ENCODE results near the gene RDX.
"Not testable (repeated sequence)": the region's sequence is repeated elsewhere in the genome, so short reads cannot be mapped to it uniquely, and the experiment has no call there.

RDX gene

GRCh38 chr11:110196884-110197420 lies 99.5 kb downstream of the RDX start:
- DNase-seq: no peak

DNA sequence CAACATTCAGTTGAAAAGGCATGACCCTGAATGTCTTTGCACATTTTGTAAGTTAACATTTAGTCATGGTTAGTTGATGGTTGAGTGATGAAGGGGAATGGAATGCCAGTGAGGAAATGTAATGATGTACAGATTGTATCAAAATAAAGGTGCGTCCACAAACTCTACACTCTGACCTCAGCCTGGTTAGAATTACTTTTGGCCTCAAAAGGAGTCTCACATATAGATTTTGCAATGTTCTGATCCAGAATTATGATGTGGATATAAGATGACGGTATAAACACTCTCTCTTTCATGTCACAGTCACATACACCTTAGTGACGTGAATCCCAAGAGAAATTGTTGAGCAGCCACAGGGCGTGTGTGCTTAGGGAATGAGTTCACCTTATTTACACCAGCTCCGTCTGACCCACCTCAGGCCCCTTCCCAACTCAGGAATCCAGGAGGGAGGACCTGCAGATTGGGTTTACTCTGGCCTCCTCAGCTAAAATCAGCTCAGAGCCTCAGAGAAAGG lies 100.1 kb downstream of the RDX start:
- no peak for DNase-seq

DNA sequence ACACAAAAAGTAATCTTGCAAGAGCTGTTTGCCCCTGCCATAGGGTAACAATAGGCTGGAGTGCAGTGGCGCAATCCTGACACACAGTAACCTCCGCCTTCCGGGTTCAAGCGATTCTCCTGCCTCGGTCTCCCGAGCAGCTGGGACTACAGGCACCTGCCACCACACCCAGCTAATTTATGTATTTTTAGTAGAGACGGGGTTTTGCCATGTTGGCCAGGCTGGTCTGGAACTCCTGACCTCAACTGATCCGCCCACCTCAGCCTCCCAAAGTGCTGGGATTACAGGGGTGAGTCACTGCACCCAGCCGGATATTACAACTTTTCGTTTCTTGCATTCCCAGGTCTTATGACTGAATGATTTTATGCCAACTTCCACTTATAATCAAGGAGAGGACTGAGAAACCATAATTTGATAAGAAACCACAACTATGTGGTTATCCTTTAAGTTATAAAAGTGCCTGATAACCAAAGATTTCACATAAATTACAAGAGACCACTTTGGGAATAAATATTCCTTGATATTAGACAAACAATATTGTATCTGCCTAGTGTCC lies 102.1 kb downstream of the RDX start:
- DNase-seq: not testable (repeated sequence)

DNA sequence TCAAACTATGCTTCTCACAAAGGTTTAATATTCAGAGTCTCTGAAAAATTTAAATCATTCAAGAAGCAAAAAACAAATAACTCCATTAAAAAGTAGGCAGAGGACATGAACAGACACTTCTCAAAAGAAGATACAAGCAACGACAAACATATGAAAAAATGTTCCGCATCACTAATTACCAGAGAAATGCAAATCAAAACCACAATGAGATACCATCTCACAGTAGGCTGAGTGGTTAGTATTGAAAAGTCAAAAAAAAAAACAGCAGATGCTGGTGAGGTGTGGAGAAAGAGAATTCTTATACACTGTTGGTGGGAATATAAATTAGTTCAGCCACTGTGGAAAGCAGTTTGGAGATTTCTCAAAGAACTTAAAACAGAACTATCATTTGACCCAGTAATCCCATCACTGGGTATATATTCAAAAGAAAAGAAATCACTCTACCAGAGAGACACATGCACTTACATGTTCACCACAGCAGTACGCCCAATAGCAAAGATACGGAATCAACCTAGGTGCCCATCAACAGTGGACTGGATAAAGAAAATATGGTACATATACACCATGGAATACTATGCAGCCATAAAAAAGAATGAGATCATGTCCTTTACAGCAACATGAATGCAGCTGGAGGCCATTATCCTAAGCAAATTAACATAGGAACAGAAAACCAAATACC lies 103.7 kb downstream of the RDX start:
- peak; percentile 99 for DNase-seq

GRCh38 chr11:110190885-110191284 lies 105.5 kb downstream of the RDX start:
- no peak for DNase-seq

GRCh38 chr11:110187731-110188130 lies 108.7 kb downstream of the RDX start:
- no peak for DNase-seq

GRCh38 chr11:110186867-110187266 lies 109.5 kb downstream of the RDX start:
- DNase-seq: no peak

- no peak for DNase-seq
Observed at GRCh38 chr11:110186456-110186855, 110.0 kb downstream of the RDX start.

GRCh38 chr11:110185599-110185998 lies 110.8 kb downstream of the RDX start:
- DNase-seq: no peak

DNA sequence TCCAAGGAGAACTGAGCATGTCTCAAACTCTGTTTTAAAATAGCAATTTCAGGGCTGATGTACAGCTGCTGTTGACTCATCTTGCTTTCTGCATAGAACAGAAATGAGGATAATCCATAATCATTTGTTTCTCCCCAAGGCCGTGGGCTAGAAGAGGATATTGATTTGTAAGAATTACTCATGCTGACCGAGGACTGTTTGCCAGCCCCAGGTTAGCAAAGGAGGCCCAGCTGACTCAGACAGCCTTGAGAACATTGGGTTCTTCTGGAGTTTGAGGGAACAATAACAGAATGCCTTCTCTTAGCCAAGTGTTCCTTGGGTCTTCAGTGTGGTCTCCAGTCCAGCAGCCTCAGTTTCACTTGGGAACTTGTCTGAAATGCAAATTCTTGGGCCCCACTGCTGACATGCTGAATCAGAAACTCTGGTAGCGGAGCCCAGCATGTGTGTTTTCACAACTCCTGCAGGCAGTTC lies 111.3 kb downstream of the RDX start:
- no peak for DNase-seq

- no peak for DNase-seq
Observed at GRCh38 chr11:110184456-110184855, 112.0 kb downstream of the RDX start.

DNA sequence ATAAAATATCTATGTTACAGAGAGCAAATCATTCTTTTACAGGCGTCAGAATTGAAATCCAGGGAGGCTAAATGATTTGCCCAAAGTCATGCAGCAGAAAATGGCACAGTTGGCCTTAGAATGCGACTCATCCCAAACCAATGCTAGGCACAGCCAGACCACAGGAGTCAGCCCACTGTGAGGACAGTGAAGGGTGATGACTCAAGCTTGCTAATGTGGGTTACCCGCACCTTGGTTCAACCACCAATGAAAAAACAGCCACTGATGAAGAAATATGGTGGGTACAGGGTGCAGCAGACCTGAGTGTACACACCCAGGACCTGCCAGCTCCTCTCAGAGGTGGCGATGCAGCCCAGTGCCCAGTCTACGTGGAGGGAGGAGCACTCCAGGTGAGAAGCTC lies 113.5 kb downstream of the RDX start:
- DNase-seq: no peak

GRCh38 chr11:110179064-110179463 lies 117.3 kb downstream of the RDX start:
- DNase-seq: no peak

DNA sequence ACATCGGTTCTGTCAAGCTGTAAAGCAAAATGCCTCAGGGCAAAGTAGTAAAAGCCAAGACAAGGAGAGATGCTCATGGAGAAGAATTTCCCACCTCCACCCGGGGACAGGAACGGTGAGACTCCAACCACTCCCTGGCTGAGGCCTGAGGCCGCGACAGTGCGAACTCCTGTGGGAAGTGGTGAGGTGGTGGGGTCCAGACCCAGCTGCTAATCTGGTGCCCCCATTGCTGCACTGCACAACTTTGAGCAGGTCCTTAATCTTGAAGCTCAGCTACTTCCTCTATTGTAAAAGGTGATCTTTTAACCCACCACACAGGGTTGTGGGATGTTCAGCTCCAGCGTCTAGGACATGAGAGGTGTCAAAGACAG lies 119.3 kb downstream of the RDX start:
- no peak for DNase-seq

- DNase-seq: no peak
Observed at GRCh38 chr11:110176366-110177085, 119.9 kb downstream of the RDX start.

DNA sequence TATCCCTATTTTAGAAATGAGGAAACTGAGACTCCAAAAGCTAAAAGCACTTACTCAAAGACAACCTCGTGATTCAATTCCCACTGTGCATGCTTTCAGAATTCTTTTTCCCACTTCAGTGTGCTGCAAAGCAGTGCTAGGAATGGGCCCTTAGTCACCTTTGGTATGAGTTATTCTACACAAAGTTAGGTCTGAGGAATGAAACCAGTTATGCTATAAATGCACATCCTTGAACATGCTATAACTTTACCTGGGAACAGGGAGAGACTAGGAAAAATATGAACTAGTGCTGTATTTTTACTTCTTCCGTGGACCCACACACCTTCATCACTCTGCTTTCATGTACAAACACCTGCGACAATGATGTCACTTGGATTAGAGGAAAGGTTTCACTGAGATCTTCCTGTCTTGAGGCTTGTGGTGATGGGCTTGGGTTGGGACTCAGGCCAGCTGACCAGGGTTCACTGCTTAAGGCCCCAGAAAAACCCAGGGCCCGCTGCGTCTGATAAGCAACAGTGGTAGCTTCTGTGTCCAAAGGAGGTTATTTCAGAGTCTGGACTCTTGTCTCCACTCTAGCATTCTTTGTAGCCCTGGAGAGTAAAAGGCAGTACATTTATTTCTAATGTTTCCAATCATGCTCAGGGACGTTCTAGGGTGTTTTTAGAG lies 121.6 kb downstream of the RDX start:
- DNase-seq: no peak

GRCh38 chr11:110173811-110174644 lies 122.4 kb downstream of the RDX start:
- peak; percentile 55 for DNase-seq

- DNase-seq: no peak
Observed at GRCh38 chr11:110172468-110173065, 123.8 kb downstream of the RDX start.

DNA sequence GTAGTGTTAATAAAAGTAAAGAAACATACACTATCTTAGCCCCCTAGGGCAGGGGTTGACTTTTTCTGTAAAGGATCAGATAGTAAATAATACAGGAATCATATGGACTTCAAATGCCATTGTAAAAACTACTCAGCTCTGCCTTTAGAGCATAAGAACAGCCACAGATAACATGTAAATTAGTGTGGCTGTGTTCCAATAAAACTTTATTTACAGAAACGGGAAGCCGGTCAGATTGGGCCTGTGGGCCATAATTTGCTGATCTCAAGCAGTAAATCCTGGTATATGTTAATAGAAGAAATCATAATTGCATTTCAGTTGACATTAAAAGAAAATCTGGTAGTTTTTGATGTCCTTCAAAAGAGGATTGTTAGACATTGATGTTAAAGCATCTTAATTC lies 126.7 kb downstream of the RDX start:
- DNase-seq: peak; percentile 60

- no peak for DNase-seq
Observed at GRCh38 chr11:110168033-110168803, 128.2 kb downstream of the RDX start.

Measured in NCI-H526 treated with DMSO at 0.1 percent for 48 hours (cell line).